ENCODE data around the gene DHRSX. TPM values are rescaled to one million over a fixed set of nuclear protein-coding genes. Genes with fewer than 3 reads are reported as not detected.
"Not testable (repeated sequence)": the region's sequence is repeated elsewhere in the genome, so short reads cannot be mapped to it uniquely, and the experiment has no call there.

The DHRSX gene
- total RNA-seq (2014; rRNA removed; shearing (Covaris generic)) = 24.7 and 28.7 TPM in 2 replicates
- 35.7 and 41.0 TPM in 2 replicates for polyA plus RNA-seq (2014; cell fraction: nucleus; rRNA removed)

GRCh38 chrX:2500803-2501558 lies at the start of gene DHRSX, which contains the start of gene ZBED1:
DHRSX (minus strand) TSS chrX:2500976; CDS start chrX:2500925, 51 bp downstream.
ZBED1 (minus strand) TSS chrX:2500976; CDS start chrX:2490719, 10,257 bp downstream.
- peak; percentile 12 for DNase-seq (ENCODE audit: extremely low read depth, low read depth)

GRCh38 chrX:2549876-2550275 lies 49.1 kb upstream of the DHRSX start:
- no peak for DNase-seq (ENCODE audit: extremely low read depth, low read depth)

GRCh38 chrX:2548711-2549423 lies 48.1 kb upstream of the DHRSX start:
- DNase-seq (ENCODE audit: extremely low read depth, low read depth) = no peak

GRCh38 chrX:2547736-2548135 lies 47.0 kb upstream of the DHRSX start:
- no peak for DNase-seq (ENCODE audit: extremely low read depth, low read depth)

GRCh38 chrX:2546496-2546895 lies 45.7 kb upstream of the DHRSX start:
- DNase-seq (ENCODE audit: extremely low read depth, low read depth) = no peak

- DNase-seq (ENCODE audit: extremely low read depth, low read depth) = no peak
Measured at GRCh38 chrX:2545144-2545543, 44.4 kb upstream of the DHRSX start.

- no peak for DNase-seq (ENCODE audit: extremely low read depth, low read depth)
Measured at GRCh38 chrX:2542826-2543521, 42.2 kb upstream of the DHRSX start.

GRCh38 chrX:2541603-2542002 lies 40.8 kb upstream of the DHRSX start:
- DNase-seq (ENCODE audit: extremely low read depth, low read depth) = no peak

- DNase-seq (ENCODE audit: extremely low read depth, low read depth) = no peak
Measured at GRCh38 chrX:2540426-2540947, 39.7 kb upstream of the DHRSX start.

- no peak for DNase-seq (ENCODE audit: extremely low read depth, low read depth)
Measured at GRCh38 chrX:2539586-2539985, 38.8 kb upstream of the DHRSX start.

- DNase-seq (ENCODE audit: extremely low read depth, low read depth) = no peak
Measured at GRCh38 chrX:2538031-2538757, 37.4 kb upstream of the DHRSX start.

GRCh38 chrX:2536974-2537373 lies 36.2 kb upstream of the DHRSX start:
- no peak for DNase-seq (ENCODE audit: extremely low read depth, low read depth)

GRCh38 chrX:2536141-2536540 lies 35.4 kb upstream of the DHRSX start:
- DNase-seq (ENCODE audit: extremely low read depth, low read depth) = no peak

- not testable (repeated sequence) for DNase-seq (ENCODE audit: extremely low read depth, low read depth)
Measured at GRCh38 chrX:2534261-2535021, 33.7 kb upstream of the DHRSX start.

GRCh38 chrX:2533424-2533823 lies 32.6 kb upstream of the DHRSX start:
- no peak for DNase-seq (ENCODE audit: extremely low read depth, low read depth)

- DNase-seq (ENCODE audit: extremely low read depth, low read depth) = no peak
Measured at GRCh38 chrX:2526390-2526789, 25.6 kb upstream of the DHRSX start.

- DNase-seq (ENCODE audit: extremely low read depth, low read depth) = no peak
Measured at GRCh38 chrX:2523911-2524310, 23.1 kb upstream of the DHRSX start.

- DNase-seq (ENCODE audit: extremely low read depth, low read depth) = no peak
Measured at GRCh38 chrX:2521927-2522386, 21.2 kb upstream of the DHRSX start.

GRCh38 chrX:2521092-2521926 lies 20.5 kb upstream of the DHRSX start:
- no peak for DNase-seq (ENCODE audit: extremely low read depth, low read depth)

Data from NCI-H460 (cell line).